Lower lobe of right lung (tissue), 2 donors: ENCODE results near the gene TMEM253. TPM values are rescaled to one million over a fixed set of nuclear protein-coding genes. Genes with fewer than 3 reads are reported as not detected.

Source experiments
- ATAC-seq, 2 donors: fragments of 200-7000 bp; cut with Tn5 transposase; one replicate each; pipeline ENCODE4 v1.9.1; 2020 to 2022; ENCODE audit warnings: mild to moderate bottlenecking in 2 of 2, moderate library complexity in 2 of 2
- DNase-seq: peaks from one replicate; pipeline ENCODE4 v3.0.0-alpha.2; 2020
- H3K27ac ChIP-seq: fragments of 200-600 bp; one replicate; pipeline ENCODE4 v1.8.0; 2022
- H3K27me3 ChIP-seq: fragments of 200-600 bp; one replicate; pipeline ENCODE4 v1.8.0; 2022; ENCODE audit warnings: low read depth
- H3K36me3 ChIP-seq: fragments of 200-600 bp; one replicate; pipeline ENCODE4 v1.8.0; 2022; ENCODE audit warnings: mild to moderate bottlenecking
- H3K4me1 ChIP-seq: fragments of 200-600 bp; one replicate; pipeline ENCODE4 v1.8.0; 2022
- H3K4me3 ChIP-seq: fragments of 200-600 bp; one replicate; pipeline ENCODE4 v1.8.0; 2022; ENCODE audit warnings: mild to moderate bottlenecking
- H3K9me3 ChIP-seq: fragments of 200-600 bp; one replicate; pipeline ENCODE4 v1.8.0; 2022
- CTCF ChIP-seq: fragments of 200-600 bp; IDR thresholded peaks from one replicate; pipeline ENCODE4 v1.8.0; 2022; ENCODE audit warnings: antibody characterized with exemption, mild to moderate bottlenecking
- intact Hi-C: fragments of 100-400 bp; cut with DNase I; formaldehyde crosslinking; loops from one replicate; pipeline ENCODE4 v1.11.0; 2022
- total RNA-seq: library from RNA; stranded (reverse); fragmentation: NEBNext Ultra II Directional; extraction: Animal tissue kit (Norgen Biotek cat#: 25700); gene quantifications from one replicate; pipeline ENCODE4 v1.2.1, GENCODE V29; 2021
- donor health status: DM: no; HTN: yes; CAD: no; lungs with severe emphysema.

Gene TMEM253
- total RNA-seq, 1 donor from 2014 or later: 0.50 TPM

GRCh38 chr14:21112255-21112654 lies 11.4 kb downstream of the TMEM253 start:
- no peak for ATAC-seq

GRCh38 chr14:21113369-21113768 lies 12.5 kb downstream of the TMEM253 start:
- Histone ChIP-seq H3K27ac (no peak overlapping the region), H3K4me1 (no peaks in the 10 kb centered on the region), H3K36me3 (no peaks in the 10 kb centered on the region), H3K4me3 (no peak overlapping the region), H3K27me3 (no peaks in the 10 kb centered on the region), H3K9me3 (no peaks in the 10 kb centered on the region)
- intact Hi-C loops: no loop called here
- no peak for TF ChIP-seq CTCF
- DNase-seq (no peak), ATAC-seq (no peak)

More at GRCh38 chr14:21112255-21112654, 11.4 kb downstream of the TMEM253 start:
- H3K27ac ChIP-seq: no peak overlapping the region
- no peak overlapping the region for H3K4me3 ChIP-seq
- H3K27me3 ChIP-seq: no peaks in the 10 kb centered on the region
- no peaks in the 10 kb centered on the region for H3K9me3 ChIP-seq
- no peak for DNase-seq
- intact Hi-C loops: no loop called here
- H3K4me1 ChIP-seq: no peaks in the 10 kb centered on the region
- no peak for TF ChIP-seq CTCF
- H3K36me3 ChIP-seq: no peaks in the 10 kb centered on the region

- intact Hi-C loops: no loop called here
- Histone ChIP-seq H3K27me3 (no peaks in the 10 kb centered on the region), H3K9me3 (no peaks in the 10 kb centered on the region), H3K36me3 (no peaks in the 10 kb centered on the region), H3K4me1 (no peaks in the 10 kb centered on the region), H3K27ac (no peak overlapping the region), H3K4me3 (no peak overlapping the region)
- TF ChIP-seq CTCF: no peak
- DNase-seq: no peak
- ATAC-seq: no peak
Measured at GRCh38 chr14:21118933-21119332, 18.1 kb downstream of the TMEM253 start.

- Histone ChIP-seq H3K9me3 (no peaks in the 10 kb centered on the region), H3K27me3 (no peaks in the 10 kb centered on the region), H3K4me1 (no peaks in the 10 kb centered on the region), H3K4me3 (no peak overlapping the region), H3K36me3 (no peaks in the 10 kb centered on the region), H3K27ac (no peak overlapping the region)
- ATAC-seq: no peak
- intact Hi-C loops: no loop called here
- no peak for DNase-seq
- TF ChIP-seq CTCF: no peak
Measured at GRCh38 chr14:21120686-21121085, 19.8 kb downstream of the TMEM253 start.

- DNase-seq: no peak
Measured at GRCh38 chr14:21121122-21121521, 20.3 kb downstream of the TMEM253 start.

More at GRCh38 chr14:21121122-21121521, 20.3 kb downstream of the TMEM253 start:
- H3K36me3 ChIP-seq: no peaks in the 10 kb centered on the region
- TF ChIP-seq CTCF: no peak
- no peaks in the 10 kb centered on the region for H3K4me1 ChIP-seq
- no peaks in the 10 kb centered on the region for H3K27me3 ChIP-seq
- no peak overlapping the region for H3K4me3 ChIP-seq
- ATAC-seq: no peak
- no peaks in the 10 kb centered on the region for H3K9me3 ChIP-seq
- no peak overlapping the region for H3K27ac ChIP-seq
- intact Hi-C loops: no loop called here
